OCI-LY3 (cell line): ENCODE data around the gene PTPRT.

Source experiments
- CTCF ChIP-seq: fragments of 200-600, 300-600 bp; sonication (generic); IDR thresholded peaks from 2 replicates; pipeline ENCODE4 v1.5.1; 2014; ENCODE audit warnings: antibody characterized with exemption, low read length, low read depth
- EZH2phosphoT487 ChIP-seq: fragments of 200-600 bp; shearing (Covaris generic); IDR thresholded peaks from 2 replicates; pipeline ENCODE4 v1.6.1; 2018; ENCODE audit warnings: antibody characterized with exemption, mixed run types, low read depth

- TF ChIP-seq CTCF (no peak), EZH2phosphoT487 (no peak)
Measured at GRCh38 chr20:42484790-42485375, 704.8 kb downstream of the PTPRT start.
